ENCODE data around the gene SNX3.

The SNX3 gene

DNA sequence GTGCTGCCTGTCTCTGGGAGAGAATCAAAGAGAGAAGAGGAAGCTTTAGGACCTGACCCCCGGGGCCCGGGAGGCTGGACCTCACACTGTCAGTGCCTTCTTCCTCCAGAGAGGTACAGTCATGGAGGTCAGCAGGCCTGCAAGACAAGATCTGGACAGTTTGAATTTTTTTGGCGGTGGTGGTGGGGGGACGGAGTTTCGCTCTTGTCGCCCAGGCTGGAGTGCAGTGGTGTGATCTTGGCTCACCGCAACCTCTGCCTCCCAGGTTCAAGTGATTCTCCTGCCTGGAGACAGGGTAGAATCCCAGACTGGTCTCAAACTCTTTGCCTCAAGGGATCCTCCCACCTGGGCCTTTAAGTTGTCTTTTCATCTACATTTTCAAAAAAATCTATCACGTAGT lies 60.7 kb downstream of the SNX3 start:
- H3K4me2 ChIP-seq (ENCODE audit: low read length), result no peak overlapping the region
- H3K27me3 ChIP-seq (ENCODE audit: low read depth, low read length), result no peaks in the 10 kb centered on the region
- H3K9me3 ChIP-seq (ENCODE audit: insufficient read depth, low read length), result no peaks in the 10 kb centered on the region
- TF ChIP-seq, protein P1, sequence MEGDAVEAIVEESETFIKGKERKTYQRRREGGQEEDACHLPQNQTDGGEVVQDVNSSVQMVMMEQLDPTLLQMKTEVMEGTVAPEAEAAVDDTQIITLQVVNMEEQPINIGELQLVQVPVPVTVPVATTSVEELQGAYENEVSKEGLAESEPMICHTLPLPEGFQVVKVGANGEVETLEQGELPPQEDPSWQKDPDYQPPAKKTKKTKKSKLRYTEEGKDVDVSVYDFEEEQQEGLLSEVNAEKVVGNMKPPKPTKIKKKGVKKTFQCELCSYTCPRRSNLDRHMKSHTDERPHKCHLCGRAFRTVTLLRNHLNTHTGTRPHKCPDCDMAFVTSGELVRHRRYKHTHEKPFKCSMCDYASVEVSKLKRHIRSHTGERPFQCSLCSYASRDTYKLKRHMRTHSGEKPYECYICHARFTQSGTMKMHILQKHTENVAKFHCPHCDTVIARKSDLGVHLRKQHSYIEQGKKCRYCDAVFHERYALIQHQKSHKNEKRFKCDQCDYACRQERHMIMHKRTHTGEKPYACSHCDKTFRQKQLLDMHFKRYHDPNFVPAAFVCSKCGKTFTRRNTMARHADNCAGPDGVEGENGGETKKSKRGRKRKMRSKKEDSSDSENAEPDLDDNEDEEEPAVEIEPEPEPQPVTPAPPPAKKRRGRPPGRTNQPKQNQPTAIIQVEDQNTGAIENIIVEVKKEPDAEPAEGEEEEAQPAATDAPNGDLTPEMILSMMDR (IDR thresholded peaks at IDR 0.05; ENCODE audit: low read depth, low read length), result no peak
- TF ChIP-seq EZH2phosphoT487 (IDR thresholded peaks at IDR 0.05; ENCODE audit: low read depth), result no peak
- H3K27ac ChIP-seq (ENCODE audit: low read length), result no peak overlapping the region
- no peaks in the 10 kb centered on the region for H3K79me2 ChIP-seq (ENCODE audit: low read length)
- no peak overlapping the region for H2AFZ ChIP-seq (ENCODE audit: low read depth, low read length)
- H3K4me3 ChIP-seq (ENCODE audit: low read length), result no peak overlapping the region
- H4K20me1 ChIP-seq (ENCODE audit: insufficient read depth, low read length), result no peaks in the 10 kb centered on the region
- peaks cover 16% of the 10 kb centered on the region for H3K4me1 ChIP-seq (ENCODE audit: low read length)
- no peak overlapping the region for H3K9ac ChIP-seq (ENCODE audit: low read length)
- no peaks in the 10 kb centered on the region for H3K36me3 ChIP-seq (replicated peaks; ENCODE audit: low read depth, low read length)

- no peaks in the 10 kb centered on the region for H3K79me2 ChIP-seq (ENCODE audit: low read length)
- no peak overlapping the region for H3K27ac ChIP-seq (ENCODE audit: low read length)
- no peak overlapping the region for H3K4me3 ChIP-seq (ENCODE audit: low read length)
- peaks cover 14% of the 10 kb centered on the region for H3K4me1 ChIP-seq (ENCODE audit: low read length)
- H3K4me2 ChIP-seq (ENCODE audit: low read length), result no peak overlapping the region
- no peaks in the 10 kb centered on the region for H4K20me1 ChIP-seq (ENCODE audit: insufficient read depth, low read length)
- H3K9me3 ChIP-seq (ENCODE audit: insufficient read depth, low read length), result no peaks in the 10 kb centered on the region
- H3K9ac ChIP-seq (ENCODE audit: low read length), result no peak overlapping the region
- TF ChIP-seq, protein P1 (IDR thresholded peaks at IDR 0.05; ENCODE audit: low read depth, low read length), result no peak
- TF ChIP-seq EZH2phosphoT487 (IDR thresholded peaks at IDR 0.05; ENCODE audit: low read depth), result no peak
- no peak overlapping the region for H2AFZ ChIP-seq (ENCODE audit: low read depth, low read length)
- no peaks in the 10 kb centered on the region for H3K27me3 ChIP-seq (ENCODE audit: low read depth, low read length)
- H3K36me3 ChIP-seq (replicated peaks; ENCODE audit: low read depth, low read length), result no peaks in the 10 kb centered on the region
Measured at GRCh38 chr6:108198761-108199498, 61.9 kb downstream of the SNX3 start.

GRCh38 chr6:108195209-108195608 lies 65.6 kb downstream of the SNX3 start:
- Histone ChIP-seq H3K9me3 (ENCODE audit: insufficient read depth, low read length) (no peaks in the 10 kb centered on the region), H4K20me1 (ENCODE audit: insufficient read depth, low read length) (no peaks in the 10 kb centered on the region), H3K4me2 (ENCODE audit: low read length) (no peak overlapping the region), H3K9ac (ENCODE audit: low read length) (no peak overlapping the region), H3K4me1 (ENCODE audit: low read length) (no peaks in the 10 kb centered on the region), H3K79me2 (ENCODE audit: low read length) (no peaks in the 10 kb centered on the region), H3K27ac (ENCODE audit: low read length) (no peak overlapping the region), H2AFZ (ENCODE audit: low read depth, low read length) (no peak overlapping the region), H3K36me3 (replicated peaks; ENCODE audit: low read depth, low read length) (no peaks in the 10 kb centered on the region), H3K4me3 (ENCODE audit: low read length) (no peak overlapping the region), H3K27me3 (ENCODE audit: low read depth, low read length) (no peaks in the 10 kb centered on the region)
- TF ChIP-seq EZH2phosphoT487 (IDR thresholded peaks at IDR 0.05; ENCODE audit: low read depth), result no peak
- TF ChIP-seq, protein P1 (IDR thresholded peaks at IDR 0.05; ENCODE audit: low read depth, low read length), result no peak

DNA sequence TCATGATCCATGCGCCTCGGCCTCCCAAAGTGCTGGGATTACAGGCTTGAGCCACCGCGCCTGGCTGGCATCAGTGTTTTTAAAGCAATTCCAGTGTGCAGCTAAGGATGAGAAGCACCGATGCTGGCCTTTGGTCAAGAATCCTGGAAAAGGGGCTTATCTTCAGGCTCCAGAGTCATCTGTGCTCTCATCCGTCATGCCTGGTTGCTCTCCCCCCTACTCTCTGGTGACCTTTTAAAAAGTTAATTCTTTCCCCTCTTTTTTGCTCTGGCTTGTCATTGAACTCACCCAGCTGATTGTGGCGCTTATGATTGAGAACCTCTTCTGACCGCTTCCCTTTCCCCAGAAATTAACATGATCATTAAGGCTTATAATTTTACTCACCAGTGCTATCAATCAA lies 66.3 kb downstream of the SNX3 start:
- TF ChIP-seq EZH2phosphoT487 (IDR thresholded peaks at IDR 0.05; ENCODE audit: low read depth), result no peak
- TF ChIP-seq, protein P1 (IDR thresholded peaks at IDR 0.05; ENCODE audit: low read depth, low read length), result no peak
- no peak overlapping the region for H3K27ac ChIP-seq (ENCODE audit: low read length)
- no peak overlapping the region for H2AFZ ChIP-seq (ENCODE audit: low read depth, low read length)
- H3K79me2 ChIP-seq (ENCODE audit: low read length), result no peaks in the 10 kb centered on the region
- no peaks in the 10 kb centered on the region for H3K4me1 ChIP-seq (ENCODE audit: low read length)
- no peak overlapping the region for H3K9ac ChIP-seq (ENCODE audit: low read length)
- no peaks in the 10 kb centered on the region for H4K20me1 ChIP-seq (ENCODE audit: insufficient read depth, low read length)
- no peak overlapping the region for H3K4me2 ChIP-seq (ENCODE audit: low read length)
- H3K27me3 ChIP-seq (ENCODE audit: low read depth, low read length), result no peaks in the 10 kb centered on the region
- no peak overlapping the region for H3K4me3 ChIP-seq (ENCODE audit: low read length)
- no peaks in the 10 kb centered on the region for H3K9me3 ChIP-seq (ENCODE audit: insufficient read depth, low read length)
- H3K36me3 ChIP-seq (replicated peaks; ENCODE audit: low read depth, low read length), result no peaks in the 10 kb centered on the region
